GM18867 (cell line): ENCODE data around the gene TUBB.
A peak's percentile ranks its signal among the peaks of the same experiment; 100 is the strongest.

ENCODE experiments used
- ATAC-seq: cut with Tn5 transposase; IDR thresholded peaks from one replicate; pipeline ENCODE4 v1.9.1; 2021; ENCODE audit warnings: mild to moderate bottlenecking, moderate library complexity; ENCODE audit not compliant: unreplicated experiment

The TUBB gene

DNA sequence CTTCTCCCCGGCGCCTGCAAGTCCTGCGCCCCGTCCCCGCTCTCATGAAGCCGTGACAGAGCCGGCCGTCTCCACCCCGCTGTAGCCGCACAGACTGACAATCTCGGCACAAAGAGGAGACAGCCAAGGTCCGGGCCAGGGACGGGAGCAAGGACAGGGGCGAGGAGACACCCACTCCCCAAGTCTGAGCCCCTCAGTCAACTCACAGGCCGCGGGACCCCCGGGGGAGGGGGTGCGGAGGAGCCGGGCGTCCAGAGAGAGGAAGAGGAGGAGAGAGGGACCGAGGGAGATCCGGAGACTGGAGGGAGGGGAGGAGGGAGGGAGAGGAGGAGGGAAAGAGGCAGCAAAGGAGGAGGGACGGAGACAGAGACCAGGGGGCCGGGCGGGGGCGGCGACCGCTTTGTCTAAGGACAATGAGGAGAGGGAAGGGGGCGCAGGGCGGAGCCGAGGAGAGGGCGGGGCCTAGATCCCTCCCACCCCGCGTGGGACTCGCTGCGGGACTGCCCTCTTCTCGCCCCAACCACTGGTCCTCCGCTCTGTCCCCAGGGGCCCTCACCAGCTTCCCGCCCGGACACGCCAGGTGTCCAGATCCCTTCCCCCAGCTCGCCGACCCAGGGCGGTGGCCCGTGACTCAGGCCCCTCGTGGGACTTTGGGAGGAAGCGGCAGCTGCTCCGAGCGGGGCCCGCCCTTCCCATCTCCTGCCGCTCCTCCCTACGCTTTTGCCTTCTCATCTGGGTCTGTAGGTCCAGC, 33.1 kb upstream of the TUBB start:
- ATAC-seq: peak; percentile 39

DNA sequence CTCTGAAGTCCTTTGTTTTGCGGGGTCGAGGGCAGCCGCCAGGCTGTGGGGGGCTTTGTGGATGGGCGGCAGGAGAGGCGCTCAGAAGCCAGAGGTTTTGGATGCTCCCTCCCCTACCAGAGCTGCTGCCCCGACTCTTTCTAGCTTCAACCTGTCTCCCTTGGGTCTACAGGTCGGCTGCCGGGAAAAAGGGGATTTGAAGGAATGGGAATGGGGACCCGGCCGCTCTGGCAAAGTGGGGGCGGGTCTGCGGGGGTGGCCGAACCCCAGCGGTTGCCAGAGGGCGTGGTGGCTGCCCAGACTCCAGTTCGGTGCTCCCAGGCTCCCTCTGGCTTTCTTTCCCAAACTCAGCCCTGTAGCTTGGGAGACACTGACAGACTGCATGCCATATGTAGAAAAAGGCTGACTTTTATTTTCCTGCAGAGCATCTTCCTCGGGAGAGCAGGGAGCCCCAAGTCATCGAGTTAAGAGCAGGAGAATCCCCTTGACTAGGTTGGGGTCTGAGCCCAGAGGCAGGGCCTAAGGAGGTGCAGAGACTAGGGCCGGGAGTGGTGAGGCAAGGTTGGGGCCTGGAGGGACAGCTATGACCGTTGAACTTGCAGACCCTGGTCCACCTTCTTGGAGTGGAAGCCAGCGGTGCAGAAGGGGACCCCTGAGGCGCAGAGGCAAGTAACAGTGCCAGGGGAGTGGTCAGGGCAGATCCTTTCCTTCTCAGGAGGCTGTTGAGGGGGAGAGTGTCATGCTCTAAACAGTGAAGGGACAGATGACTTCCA, 32.3 kb upstream of the TUBB start:
- ATAC-seq: no peak

DNA sequence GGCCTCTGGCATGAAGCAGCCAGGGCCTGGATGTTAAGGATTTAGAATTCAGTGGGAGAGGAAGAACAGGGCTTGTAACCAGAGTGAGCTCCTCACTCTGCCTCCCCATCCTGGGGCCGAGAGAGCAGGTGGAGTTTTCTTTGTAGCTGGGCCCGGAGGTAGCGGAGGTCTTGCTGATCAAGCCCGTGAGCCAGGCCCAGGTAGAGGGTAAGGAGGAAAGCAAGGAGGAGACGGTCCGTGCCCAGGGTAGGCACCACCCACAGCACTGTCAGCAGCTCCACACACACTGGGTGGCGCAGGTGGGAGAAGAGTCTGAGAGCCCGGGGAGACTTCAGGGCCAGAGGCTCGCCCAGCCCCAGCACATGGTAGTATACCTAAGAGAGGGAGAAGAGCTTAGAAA, 31.6 kb upstream of the TUBB start:
- ATAC-seq: no peak

DNA sequence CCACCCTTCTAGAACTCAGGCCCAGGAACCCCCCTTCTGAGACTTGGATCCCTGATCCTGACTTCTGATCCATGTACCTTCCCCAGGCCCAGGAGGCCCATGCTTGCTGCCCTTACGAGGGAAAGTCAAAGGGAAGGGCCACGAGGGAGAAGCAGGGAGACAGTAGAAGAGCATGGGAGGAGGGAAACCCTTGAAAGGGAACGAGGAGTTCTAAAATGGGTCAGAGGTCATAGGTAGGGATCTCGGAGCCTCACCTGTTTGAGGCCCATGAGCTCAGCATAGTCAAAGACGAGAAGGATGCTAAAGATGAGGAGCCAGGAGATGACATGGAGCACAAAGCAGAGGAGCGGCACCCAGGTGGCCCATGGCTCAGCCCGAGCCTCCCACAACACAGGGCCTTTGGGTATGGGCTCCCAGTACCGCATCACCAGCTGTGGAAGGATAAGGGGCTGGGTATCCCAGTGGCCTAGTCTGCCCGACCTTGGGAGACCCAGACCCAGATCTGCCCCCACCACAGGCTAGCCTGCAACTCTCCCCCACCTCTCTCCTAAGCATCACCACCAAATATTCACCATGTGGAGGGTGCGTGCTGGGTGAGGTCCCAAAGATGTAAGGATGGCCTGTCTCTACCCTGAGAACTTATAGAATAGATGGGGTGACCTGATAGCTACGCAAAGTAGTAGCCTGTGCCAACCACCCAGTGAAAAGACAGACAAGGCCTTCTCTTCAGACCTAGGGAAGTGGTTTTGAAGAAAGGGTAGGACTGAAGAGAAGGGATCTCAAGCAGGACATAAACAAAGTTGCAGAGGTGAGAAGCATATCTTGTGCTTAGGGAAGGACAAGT, 30.9 kb upstream of the TUBB start:
- no peak for ATAC-seq

DNA sequence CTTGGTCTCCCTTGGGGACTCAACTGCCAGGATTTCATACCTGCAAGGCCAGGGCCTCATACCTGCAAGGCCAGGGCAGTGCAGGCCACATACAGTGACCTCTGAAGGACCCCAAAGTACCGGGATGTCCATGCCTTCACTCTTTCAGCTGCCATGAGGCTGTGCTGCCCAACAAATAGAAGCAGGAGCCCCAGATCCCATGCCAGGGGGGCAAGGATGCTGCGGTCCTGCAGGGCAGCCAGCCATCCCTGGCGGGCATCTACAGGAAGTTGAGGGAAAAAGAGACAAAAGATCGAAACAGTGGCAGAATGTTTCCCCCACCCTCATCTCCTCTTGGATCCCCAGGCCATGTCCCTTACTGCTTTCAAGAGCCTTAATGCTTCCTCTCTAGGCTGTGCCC, 30.2 kb upstream of the TUBB start:
- ATAC-seq: no peak

DNA sequence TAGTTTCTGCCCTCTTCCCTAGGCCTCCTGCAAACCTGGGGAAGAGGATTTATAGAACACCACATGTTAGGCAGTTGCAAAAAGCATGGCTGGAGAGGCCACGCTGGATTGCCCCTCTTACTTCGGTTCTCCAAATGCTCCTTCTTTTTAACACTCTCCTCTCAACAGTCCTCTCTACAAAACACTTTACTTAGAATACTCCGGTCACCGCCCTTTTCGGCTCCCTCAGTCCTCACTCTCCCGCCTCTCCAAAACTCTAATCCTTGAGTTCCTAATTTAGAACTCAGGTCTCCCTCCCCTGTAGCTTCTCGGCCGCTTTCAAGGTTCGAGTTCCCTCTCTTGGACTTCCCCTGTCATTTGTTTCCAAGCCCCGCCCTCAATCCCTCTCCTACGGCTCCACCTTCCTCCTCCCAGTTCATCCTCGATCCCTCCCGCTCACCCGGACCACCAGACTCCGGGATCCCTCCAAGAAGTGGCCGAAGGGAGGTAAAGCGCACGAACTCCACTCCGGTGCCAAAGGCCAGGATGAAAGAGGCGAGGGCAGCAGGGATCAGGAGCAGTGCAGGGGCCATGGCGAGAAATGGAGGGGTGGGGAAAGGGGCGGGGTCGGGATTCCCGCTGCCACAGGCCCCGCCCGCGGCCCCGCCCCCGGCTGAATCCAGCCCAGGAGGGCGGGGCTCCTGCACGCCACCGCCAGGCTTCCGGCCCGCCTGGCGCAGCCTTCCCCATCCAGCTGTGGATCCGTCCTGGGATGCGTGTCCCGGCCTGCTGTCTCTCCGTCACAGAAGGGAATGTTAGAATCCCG, 29.5 kb upstream of the TUBB start, which contains the start of gene NRM:
Gene NRM (minus strand): TSS at position 582 of the 805 bp plus-strand sequence. CDS start 10 bp downstream, at position 572.
- peak; percentile 43 for ATAC-seq

DNA sequence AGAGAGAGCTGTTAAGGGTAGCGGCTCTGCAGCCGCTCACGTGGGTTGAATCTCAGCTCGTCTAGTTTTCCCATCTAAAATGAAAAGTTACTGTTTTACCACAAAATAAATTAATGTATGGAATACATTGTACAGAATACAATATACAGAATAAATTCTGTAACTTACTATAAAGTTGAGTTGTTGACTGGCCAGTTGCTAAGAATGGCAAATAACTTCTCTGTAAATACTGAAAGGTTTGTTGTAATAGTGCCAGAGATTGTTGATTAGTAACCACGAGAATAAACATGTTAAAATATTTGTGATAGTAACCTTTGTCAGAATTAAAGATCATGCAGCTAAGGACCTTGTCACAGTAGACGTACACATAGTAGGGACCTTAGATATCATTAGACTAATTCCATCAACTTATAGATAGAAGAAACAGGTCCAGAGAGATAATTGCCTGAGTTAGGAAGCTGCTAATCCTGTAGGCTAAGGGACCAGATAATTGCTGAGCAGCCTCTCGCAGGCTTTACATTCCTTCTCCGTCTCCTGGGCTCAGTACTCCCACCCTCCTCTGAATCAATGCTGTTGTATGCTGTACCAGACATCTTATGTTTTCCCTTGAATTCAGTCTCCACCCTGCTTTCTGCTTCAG, 28.8 kb upstream of the TUBB start:
- no peak for ATAC-seq

DNA sequence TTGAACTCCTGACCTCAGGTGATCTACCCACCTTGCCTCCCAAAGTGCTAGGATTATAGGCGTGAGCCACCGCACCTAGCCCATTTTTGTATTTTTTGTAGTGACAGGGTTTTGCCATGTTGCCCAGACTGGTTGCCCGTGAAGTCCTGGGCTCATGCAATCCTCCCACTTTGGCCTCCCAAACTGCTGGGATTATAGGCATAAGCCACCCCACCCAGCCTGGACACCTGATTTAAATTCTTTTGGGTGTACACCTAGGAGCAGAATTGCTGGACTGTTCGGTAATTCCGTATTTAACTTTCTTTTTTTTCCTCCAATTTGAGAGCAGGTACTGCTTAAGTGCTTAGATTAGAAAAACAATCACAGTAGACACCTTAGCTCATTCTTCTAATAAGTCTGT, 23.7 kb upstream of the TUBB start:
- no peak for ATAC-seq

DNA sequence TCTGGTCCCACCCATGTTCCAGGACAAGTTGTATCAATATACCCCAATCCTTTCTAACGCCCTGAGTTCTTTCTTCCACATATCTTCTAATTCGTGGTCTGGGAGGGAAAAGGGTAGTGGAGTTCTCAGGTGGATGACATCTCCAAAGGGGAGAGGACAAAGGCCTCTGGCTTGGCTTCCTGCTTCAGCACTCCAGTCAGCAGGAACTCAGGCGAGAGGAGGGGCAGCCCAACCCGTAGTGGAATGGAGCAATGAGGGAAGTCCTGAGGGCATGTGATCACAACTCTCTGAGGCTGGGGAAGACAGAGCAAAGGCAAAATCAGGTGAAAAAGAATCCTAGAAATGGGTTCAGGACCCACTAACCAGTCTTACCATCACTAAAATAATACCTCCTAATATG, 19.8 kb upstream of the TUBB start:
- ATAC-seq: no peak

DNA sequence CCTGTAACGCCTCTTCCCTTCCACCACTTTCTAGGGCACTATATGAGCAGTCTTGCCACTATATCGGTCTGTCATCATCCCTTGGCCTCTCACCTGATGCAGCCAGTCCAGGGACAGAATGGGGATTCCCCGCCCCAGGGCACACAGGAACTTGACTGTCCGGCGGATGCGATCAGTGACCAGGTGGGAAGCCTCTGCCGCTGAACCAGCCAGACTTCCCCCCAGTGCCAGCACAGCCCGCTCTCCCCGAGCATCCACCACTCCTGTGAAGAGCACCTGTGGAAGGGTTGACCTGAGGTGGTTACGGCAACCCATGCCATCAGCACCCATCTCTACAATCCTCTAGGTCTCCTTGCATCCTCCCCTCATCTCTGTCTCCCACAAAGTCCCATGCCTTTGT, 17.1 kb upstream of the TUBB start:
- no peak for ATAC-seq

DNA sequence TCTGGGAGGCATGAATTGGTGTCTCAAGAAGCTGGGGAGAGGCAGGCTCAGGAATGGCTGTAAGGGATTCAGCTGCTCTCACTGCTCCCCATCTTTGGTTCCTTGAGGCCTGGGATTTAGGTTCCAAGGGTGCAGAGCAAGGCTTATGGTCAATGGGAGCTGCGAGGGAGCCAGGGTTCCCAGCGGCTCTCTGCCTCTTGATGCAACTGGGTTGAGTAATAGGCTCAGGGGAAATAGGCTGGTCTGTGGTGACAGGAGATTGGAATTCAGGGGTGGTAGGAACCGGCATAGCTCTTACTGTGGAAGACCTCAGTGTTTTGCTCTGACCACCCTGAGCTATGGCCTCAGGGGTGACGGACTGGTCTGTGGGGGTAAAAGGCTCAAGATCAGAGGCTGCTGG, 16.3 kb upstream of the TUBB start:
- no peak for ATAC-seq

DNA sequence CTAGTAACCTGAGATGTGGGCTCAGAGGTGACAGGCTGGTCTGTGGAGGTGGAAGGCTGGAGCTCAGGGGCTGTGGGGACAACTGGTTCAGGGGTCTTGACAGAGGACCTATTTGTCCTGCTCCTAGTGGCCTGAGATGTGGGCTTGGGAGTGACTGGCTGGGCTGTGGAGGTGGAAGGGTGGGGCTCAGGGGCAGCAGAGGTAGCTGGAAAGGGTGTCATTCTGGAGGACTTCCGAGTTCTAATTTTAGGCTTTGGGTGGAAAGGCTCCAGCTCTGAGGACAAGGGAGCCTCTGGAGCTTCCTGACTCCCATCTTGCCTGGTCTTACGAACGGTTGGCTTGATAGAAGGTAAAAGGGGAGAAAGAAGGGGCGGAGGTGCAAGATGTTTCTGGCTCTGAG, 14.5 kb upstream of the TUBB start:
- ATAC-seq: no peak

DNA sequence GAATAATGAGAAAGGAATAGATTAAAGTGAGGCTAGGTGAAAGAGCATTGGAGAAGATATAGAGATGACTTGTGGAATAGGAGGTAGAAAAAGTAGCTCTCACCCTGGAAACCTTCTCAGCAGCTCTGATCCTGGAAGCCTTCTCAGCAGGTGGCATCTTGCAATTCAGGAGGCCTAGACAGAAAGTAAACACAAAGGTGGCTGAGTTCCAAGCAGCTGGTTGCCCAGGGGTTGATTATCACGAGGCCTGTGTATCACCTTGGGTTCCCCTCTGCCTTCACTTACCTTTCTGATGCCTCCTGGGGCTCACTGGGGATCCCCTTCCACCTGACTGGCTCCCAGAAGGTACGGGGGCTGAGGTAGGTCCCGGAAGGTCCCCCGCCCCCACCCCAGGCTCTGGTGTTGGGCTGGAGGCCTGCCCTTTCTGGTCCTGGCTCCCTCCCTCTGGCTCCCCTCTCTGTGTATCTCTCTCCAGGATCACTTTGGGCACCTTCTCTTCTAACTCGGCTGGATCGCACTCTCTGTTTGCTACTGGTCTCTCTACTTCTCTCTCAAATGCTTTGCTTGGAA, 12.8 kb upstream of the TUBB start:
- ATAC-seq: no peak

DNA sequence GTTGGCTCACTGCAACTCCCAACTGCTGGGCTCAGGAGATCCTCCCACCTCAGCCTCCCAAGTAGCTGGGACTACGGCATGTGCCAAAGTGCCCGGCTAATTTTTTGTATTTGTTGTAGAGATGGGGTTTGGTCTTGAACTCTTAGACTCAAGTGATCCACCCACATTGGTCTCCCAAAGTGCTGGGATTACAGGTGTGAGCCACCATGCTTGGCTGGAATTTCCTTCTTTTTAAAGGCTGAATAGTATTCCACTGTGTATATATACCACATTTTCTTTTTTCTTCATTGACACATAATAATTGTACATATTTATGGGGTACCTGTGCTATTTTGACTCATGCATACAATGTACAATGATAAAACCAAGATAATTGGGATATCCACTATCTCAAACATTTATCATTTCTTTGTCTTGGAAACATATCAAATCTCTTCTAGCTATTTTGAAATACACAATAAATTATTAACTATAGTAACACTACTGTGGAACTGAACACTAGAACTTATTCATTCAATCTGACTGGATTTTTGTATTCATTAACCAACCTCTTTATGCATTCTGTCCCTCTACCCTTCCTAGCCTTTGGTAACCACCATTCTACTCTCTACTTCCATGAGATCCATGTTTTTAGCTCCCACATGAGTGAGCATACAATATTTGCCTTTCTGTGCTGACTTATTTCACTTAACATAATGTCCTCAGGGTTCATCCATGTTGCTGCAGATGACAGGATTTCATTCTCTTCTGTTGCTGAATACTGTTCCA, 10.9 kb upstream of the TUBB start:
- no peak for ATAC-seq

DNA sequence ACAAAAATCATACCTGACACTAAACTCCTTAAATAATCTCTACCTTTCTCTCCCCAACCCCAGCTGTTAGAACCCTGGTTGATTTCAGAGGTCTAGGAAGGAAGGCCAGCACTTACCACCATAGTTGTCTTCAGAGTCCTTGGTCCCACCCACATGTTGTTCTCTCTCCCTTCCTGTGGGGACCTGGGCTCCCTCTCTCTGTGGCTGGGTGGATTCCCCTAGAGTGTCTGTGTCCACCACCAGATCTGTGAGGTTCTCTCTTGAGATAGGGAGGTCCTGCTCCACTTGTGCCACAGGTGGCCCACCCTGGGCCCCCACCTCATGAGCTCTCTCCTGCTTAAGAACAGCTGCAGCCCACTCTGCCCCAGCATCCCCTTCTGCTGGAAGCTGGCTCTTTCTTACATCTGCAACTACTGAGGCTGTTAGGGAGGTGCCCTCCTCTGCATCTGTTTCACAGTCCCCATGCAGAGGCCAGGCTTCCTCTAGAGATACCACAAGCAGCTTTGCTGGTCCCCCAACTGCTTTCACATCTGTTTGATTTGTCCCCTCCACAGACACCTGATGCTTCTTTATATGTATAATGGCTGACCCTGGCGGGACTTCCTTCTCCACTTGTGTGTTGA, 8.3 kb upstream of the TUBB start:
- no peak for ATAC-seq

DNA sequence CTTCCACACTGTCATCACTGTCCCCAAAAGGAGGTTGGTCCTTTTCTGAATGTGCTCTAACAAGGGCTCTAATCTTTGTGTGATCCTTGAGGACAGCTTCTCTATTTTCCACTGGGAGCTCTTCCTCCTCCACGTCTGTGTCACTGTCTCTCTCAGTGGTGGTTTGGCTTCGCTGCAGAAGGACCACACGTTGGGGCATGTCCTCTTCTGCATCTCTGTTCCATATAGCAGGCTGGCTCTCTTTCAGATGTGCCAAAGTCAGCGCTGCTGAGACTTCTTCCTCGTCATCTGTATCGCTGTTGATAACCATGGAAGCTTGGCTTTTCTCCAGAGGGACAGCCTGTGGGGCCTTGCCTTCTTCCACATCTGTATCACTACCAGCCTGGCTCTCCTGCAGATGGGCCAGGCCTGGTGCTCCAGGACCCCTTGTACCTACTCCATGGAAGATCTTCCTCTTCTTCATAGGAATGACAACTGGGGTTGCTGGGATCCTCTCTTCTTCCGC, 7.7 kb upstream of the TUBB start:
- no peak for ATAC-seq

DNA sequence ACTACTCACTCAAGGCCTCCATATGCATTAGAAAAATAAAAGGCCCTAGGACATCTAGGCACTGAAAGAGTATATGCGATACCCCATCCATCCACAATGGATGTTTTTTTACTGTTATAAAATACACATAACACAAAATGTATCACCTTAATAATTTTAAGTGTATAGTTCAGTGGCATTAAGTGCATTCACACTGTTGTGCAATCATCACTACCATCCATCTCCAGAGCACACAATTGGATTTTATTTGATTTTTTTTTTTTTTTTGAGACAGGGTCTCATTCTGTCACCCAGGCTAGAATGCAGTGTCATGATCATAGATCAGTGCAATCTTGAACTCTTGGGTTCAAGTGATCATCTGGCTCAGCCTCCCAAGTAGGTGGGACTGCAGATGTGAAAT, 5.9 kb upstream of the TUBB start:
- ATAC-seq: no peak

DNA sequence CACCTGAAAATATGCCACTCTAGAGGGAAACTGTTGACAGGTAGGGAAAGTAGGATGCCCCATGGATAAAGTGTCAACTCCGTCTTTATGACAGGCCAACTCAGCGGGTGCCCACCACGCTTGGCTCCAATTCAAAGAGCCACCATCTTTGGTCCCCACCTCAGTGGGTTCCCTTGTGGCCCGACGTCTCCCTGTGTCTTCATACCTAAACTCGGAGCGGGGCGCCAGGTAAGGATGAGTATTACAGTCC, 3.3 kb upstream of the TUBB start:
- no peak for ATAC-seq
